T-helper 1 cell treated with Interleukin-12 subunit alpha and Interleukin-12 subunit beta and Interleukin-4 antibody, amounts not matched to agents 30 ng/mL and 1 ng/mL, for 36 hours (primary cell): ENCODE data around the gene ENPP3. TPM values are rescaled to one million over a fixed set of nuclear protein-coding genes. Genes with fewer than 3 reads are reported as not detected.

Experiments
- intact Hi-C: fragments of 100-400 bp; cut with micrococcal nuclease; formaldehyde crosslinking; loops from one replicate; pipeline ENCODE4 v1.15.1; 2024
- total RNA-seq: library from RNA; stranded (reverse); gene quantifications from 2 replicates; pipeline ENCODE4 v1.2.3, GENCODE V29; 2022

Gene ENPP3
- total RNA-seq, 1 donor from 2014 or later, result 1.5 TPM

GRCh38 chr6:131642565-131642964 is 5.5 kb downstream of the ENPP3 start:
- intact Hi-C loops, result no loop called here

DNA sequence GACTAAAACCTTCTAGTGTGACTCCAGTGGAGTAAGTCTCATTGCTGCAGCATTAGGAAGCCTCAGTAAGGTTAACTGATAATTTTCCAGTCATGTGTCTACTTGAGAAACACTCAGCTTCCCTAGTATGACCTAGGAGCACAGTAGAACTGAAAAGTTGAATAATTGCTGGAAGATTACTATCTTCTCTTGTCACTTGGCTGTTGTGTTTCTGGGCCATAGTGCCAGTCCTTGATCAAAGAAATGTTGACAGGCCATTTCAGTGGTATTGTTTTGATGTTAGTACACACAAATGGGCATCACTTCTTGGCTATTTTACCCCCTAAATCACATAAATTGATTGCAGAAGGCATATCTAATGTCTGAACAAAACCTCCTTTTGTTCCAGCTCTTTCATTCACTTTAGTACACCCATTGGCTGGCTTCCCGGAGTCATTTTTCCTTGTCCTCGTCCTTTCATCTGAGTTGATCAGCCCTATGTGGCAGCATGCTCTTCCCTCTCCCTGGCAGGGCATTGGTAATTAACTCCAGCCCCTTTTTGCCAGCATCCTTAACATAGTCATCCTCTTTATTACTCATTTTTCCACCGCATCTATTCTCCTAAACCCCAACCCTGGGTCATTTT is 6.0 kb downstream of the ENPP3 start:
- intact Hi-C loops, result no loop called here

DNA sequence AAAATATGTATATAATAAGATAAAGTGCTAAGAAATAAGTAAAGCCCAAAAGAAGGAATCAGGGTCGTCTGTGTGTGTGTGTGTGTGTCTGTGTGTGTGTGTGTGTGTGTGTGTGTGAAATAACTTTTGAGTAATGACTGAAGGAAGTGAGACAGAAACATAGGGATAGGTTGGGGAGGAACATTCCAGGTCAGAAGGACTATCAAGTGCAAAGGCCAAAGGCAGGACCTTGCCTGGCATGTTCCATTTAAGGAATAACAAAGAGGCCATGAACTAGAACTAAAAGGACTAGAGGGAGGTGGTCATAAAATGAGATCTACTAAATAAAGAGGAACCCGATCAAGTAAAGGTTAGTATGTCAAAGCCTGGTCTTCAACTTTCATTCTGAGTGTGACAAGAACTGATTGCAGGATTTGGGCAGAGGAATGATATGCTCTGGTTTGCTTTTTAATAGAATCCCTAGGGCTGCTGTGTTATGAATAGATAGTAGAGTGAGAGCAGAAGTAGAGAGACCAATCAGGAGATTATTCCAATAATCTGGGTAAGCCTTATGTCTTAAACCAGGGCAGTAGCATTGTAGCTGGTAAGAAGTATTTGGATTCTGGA is 6.9 kb downstream of the ENPP3 start:
- intact Hi-C loops, result no loop called here

DNA sequence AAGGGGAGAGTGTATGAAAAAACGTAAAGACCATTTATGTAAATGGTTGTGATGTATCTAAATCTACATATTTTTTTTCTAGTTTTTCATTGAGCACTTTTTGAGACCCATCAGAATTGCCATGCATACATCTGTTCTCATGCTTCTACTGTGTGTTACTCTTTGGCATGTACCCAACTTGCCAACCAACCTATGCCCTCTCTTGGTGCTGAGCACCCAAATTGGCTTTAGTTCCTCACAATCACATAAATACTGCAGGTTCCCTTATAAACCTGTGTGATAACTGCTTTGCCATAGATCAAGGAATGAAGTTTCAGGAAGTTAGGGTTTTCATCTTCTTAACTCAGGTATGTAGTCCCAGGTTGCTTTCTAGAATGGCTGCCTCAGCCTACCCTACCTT is 7.8 kb downstream of the ENPP3 start:
- intact Hi-C loops, result no loop called here

GRCh38 chr6:131645846-131646245 is 8.7 kb downstream of the ENPP3 start:
- intact Hi-C loops, result no loop called here

- intact Hi-C loops, result no loop called here
Observed at GRCh38 chr6:131646249-131646670, 9.2 kb downstream of the ENPP3 start.

DNA sequence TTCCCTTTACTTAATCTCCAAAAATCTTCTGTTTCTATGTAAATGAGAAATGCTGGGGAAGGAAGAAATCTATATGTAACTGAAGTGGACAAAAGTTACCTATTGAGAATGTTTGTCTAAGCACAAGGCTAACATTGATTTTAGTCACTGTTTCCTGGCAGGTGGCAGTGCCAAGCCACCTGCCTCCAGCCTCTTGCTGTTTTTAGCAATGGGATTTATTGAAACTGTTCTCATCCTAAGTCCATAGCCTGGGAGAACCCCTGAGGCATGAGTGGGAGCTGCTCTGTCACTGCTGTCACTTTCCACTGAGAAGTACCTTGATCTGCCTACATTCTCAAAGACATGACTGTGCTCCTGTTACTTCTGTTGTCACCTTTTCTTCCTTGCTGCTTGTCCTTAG is 14.7 kb downstream of the ENPP3 start:
- intact Hi-C loops, result no loop called here

DNA sequence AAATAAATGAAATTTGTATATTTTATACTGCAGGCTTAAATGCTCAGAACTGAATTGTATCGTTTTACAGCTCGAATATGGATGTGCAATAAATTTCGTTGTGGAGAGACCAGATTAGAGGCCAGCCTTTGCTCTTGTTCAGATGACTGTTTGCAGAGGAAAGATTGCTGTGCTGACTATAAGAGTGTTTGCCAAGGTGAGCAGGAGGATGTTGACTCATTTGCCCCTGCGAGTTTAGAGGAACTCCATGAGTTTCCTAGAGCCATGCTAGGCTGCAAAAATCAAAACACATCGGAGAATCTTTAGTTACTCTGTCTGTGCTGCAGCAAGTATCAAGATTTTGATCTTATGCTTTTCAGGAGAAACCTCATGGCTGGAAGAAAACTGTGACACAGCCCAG is 15.4 kb downstream of the ENPP3 start:
- intact Hi-C loops, result no loop called here

- intact Hi-C loops, result no loop called here
Observed at GRCh38 chr6:131654326-131654725, 17.2 kb downstream of the ENPP3 start.

- intact Hi-C loops, result no loop called here
Observed at GRCh38 chr6:131655387-131655786, 18.3 kb downstream of the ENPP3 start.

- intact Hi-C loops, result no loop called here
Observed at GRCh38 chr6:131655951-131656350, 18.8 kb downstream of the ENPP3 start.

DNA sequence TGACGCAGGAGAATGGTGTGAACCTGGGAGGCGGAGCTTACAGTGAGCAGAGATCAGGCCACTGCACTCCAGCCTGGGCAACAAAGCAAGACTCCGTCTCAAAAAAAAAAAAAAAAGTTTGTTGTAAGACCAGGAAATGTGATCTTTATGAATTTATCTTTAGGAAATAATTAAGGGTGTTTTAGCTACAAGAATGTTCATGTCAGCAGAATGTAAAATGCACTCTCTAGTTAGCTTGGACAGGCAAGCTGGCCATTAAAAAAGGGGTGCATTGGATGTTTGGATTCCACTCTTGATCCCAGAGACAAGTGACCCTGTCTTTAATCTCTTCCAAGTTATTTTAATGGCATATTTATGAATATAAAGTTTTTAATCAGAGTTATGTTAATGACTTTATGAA is 19.6 kb downstream of the ENPP3 start:
- intact Hi-C loops, result no loop called here

DNA sequence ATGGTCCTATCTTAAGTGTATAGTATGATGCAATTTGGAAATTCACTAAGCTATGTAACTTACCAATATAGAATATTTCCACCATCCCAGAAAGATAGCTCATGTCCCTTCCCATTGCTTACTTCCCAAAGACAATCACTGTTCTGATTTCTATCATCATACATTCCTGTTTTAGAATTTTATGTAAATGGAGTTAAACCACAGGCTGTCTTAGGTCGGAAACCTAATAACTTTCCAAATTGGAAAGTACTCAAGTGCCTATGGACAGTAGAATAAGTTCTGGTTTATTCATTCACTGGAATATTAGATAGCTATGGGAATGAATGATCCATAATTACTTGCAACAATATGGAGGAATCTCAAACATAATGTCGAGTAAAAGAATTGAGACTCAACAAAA is 20.1 kb downstream of the ENPP3 start:
- intact Hi-C loops, result no loop called here

DNA sequence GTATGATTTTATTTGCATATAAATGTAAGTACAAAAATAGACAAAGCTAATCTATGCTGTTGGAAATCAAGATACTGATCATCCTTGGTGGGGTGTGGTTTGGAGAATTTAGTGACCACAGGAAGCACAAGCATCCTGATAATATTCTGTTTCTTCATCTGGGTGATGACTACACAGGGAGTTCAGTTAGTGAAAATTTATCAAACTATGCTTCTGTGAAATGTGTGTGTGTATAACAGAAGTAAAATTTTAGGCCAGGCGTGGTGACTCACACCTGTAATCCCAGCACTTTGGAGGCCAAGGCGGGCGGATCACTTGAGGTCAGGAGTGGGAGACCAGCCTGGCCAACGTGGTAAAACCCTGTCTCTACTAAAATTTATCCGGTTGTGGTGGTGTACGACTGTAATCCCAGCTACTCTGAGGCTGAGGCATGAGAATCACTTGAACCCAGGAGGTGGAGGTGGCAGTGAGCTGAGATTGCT is 20.6 kb downstream of the ENPP3 start:
- intact Hi-C loops, result no loop called here

GRCh38 chr6:131658287-131658686 is 21.2 kb downstream of the ENPP3 start:
- intact Hi-C loops, result no loop called here

DNA sequence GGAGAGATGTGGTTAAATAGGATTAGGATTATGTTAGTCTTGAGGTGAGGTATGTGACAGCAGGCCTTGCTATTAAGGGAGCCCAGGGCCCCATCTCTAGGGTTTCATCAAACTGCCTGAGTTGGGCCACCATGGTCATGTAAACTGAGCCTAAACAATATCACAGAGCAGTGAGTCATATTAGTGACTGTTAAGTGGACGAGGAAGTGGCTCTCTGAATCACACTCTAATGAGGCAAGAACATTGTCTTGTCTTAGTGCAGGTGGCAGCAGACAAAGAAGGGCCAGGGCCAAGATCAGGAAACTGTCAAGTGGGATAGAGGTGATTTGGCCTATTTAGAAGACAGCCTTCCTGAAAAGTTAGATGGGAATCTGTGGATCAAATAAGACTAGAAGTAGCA is 23.1 kb downstream of the ENPP3 start:
- intact Hi-C loops, result no loop called here

DNA sequence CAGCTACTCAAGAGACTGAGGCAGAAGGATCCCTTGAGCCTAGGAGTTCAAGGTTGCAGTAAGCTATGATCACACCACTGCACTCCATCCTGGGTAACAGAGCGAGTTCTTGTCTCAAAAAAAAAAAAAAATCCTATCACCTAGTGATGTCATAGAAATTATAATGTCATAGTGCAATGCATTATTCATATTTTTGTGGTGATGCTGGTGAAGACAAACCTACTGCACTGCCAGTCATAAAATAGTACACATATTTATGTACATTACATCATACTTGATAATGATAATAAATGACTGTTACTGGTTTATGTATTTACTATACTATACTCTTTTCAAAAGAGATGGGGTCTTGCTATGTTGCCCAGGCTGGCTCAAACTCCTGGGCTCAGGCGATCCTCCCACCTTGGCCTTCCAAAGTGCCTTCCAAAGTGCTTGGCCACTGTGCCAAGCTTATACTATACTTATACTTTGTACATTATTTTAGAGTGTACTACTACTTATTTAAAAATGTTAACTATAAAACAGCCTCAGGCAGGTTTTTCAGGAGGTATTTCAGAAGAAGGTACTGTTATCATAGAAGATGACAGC is 26.6 kb downstream of the ENPP3 start:
- intact Hi-C loops, result no loop called here

DNA sequence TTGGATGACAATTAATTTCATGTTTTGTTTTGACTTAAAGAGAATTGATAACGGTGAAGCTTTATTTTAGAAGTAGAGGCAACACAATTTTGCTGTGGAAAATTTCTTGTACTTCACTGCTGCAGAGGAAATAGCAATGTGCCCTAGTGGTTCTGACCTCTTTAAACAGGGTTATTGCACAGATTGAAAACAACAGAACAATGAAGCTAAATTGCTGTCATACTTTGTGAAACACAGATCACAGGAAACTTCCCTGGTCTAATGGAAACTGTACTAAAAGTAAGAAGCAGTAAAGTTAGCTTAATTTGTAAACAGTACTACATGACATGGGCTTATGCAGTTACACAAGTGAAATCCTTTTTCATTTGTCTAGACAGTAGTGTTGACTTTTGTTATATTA is 32.8 kb downstream of the ENPP3 start:
- intact Hi-C loops, result no loop called here

GRCh38 chr6:131673184-131673583 is 36.1 kb downstream of the ENPP3 start:
- intact Hi-C loops, result no loop called here

DNA sequence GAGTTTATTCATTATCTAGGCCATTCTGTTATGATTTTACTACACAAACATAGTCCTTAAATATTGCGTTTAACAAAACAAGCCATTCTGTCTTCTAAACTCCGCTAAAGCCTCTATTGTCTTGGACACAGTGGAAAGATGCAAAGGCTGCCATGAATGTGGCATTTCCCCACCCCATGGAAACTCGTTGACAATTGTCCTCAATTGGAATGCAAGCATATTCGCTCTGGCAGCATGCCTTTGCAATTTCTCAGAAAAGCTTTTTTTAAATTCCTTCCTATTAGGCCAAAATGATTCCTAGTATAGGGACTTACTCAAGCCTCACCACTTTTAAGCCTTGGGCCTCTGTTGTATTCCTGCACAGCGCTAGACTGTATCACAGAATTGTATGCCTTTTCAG is 41.3 kb downstream of the ENPP3 start:
- intact Hi-C loops, result no loop called here

- intact Hi-C loops, result no loop called here
Observed at GRCh38 chr6:131680868-131681267, 43.8 kb downstream of the ENPP3 start.

- intact Hi-C loops, result no loop called here
Observed at GRCh38 chr6:131681585-131681984, 44.5 kb downstream of the ENPP3 start.

DNA sequence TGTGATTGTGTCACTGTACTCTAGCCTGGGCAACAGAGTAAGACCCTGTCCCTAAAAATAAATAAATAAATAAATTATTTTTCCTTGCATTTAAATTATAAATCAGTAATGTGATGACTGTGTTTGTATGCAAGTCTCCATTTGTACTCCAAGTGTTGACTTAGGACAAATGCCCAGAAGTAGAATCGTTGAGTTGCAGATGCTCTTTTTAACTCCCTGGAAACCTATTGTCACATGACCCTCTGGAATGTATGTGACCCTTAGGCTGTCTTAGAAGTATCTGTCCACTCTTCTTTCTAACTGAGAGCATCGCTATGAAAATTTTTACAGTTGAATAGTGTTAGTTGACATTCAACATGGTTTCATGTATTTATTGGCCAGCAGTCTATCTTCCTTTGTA is 45.3 kb downstream of the ENPP3 start:
- intact Hi-C loops, result no loop called here
